Keratinocyte (primary cell): ENCODE data around the gene RFPL2.
"Not testable (repeated sequence)": the region's sequence is repeated elsewhere in the genome, so short reads cannot be mapped to it uniquely, and the experiment has no call there.

Experiments used
- CTCF ChIP-seq, 3 experiments: IDR thresholded peaks in 1 of 3; conservative IDR thresholded peaks in 1 of 3; optimal IDR thresholded peaks in 1 of 3; 2 replicates in 2 of 3; 3 replicates in 1 of 3; pipeline versions ENCODE3 to v1.5.1; 2011; ENCODE audit warnings: low read length in 3 of 3, mild to moderate bottlenecking in 3 of 3, moderate library complexity in 2 of 3, control low read depth in 1 of 3, inconsistent platforms in 1 of 3; ENCODE audit not compliant: insufficient read depth in 2 of 3; ENCODE audit errors: extremely low read depth in 1 of 3
- EZH2 ChIP-seq: IDR thresholded peaks from one replicate; pipeline ENCODE4 v1.6.1; 2012; ENCODE audit warnings: inconsistent platforms, mild to moderate bottlenecking, low read length, moderate library complexity

GRCh38 chr22:32147128-32147527 lies 57.7 kb downstream of the RFPL2 start:
- TF ChIP-seq CTCF (optimal IDR thresholded peaks at IDR 0.05 in 1 of 3, IDR thresholded peaks at IDR 0.05 in 1 of 3, conservative IDR thresholded peaks at IDR 0.05 in 1 of 3; ENCODE audit: extremely low read depth in 1 of 3, insufficient read depth in 2 of 3, low read length in 3 of 3); EZH2: not testable (repeated sequence)
